H1 (cell line): ENCODE results near the gene LAMC1.

Experiments used
- CTCF ChIP-seq, 3 experiments: IDR thresholded peaks; 1 replicate in 2 of 3; 2 replicates in 1 of 3; pipeline versions ENCODE4 v1.5.1 to v1.6.1; 2011; ENCODE audit warnings: low read length in 3 of 3, mild to moderate bottlenecking in 3 of 3, inconsistent platforms in 2 of 3, low read depth in 1 of 3, moderate library complexity in 1 of 3; ENCODE audit not compliant: insufficient read depth in 1 of 3; ENCODE audit errors: control extremely low read depth in 1 of 3
- POLR2AphosphoS5 ChIP-seq: IDR thresholded peaks from 2 replicates; pipeline ENCODE4 v1.6.1; 2011; ENCODE audit warnings: low read depth, low read length

GRCh38 chr1:182985876-182986275 is 37.3 kb upstream of the LAMC1 start:
- no peak for TF ChIP-seq POLR2AphosphoS5
- no peak for TF ChIP-seq CTCF (IDR thresholded peaks at IDR 0.05; ENCODE audit: control extremely low read depth in 1 of 3, insufficient read depth in 1 of 3, low read depth in 1 of 3, low read length in 3 of 3)
